Measurements from ENCODE around the gene TENM4.

TENM4 gene

GRCh38 chr11:79342686-79343085 lies 98.1 kb downstream of the TENM4 start:
- no CpG with 5 or more reads among the region's 6 CpGs for WGBS, 2 donors (ENCODE audit: extremely low coverage in 2 of 2, insufficient read length in 2 of 2, insufficient replicate concordance in 1 of 2)

GRCh38 chr11:79342236-79342635 lies 98.6 kb downstream of the TENM4 start:
- WGBS, 2 donors (ENCODE audit: extremely low coverage in 2 of 2, insufficient read length in 2 of 2, insufficient replicate concordance in 1 of 2) = no CpG with 5 or more reads among the region's 8 CpGs
- no peak for DNase-seq (ENCODE audit: low spot score)
- H2BK5ac ChIP-seq (ENCODE audit: low read length) = no peak overlapping the region
- no peak overlapping the region for H3K14ac ChIP-seq (ENCODE audit: low read length)
- H3K27me3 ChIP-seq (ENCODE audit: control insufficient read depth in 3 of 3, insufficient read depth in 3 of 3, low read depth in 1 of 3, low read length in 3 of 3) = no peaks in the 10 kb centered on the region
- H3K27ac ChIP-seq (replicated peaks; ENCODE audit: low read length) = no peak overlapping the region
- no peak overlapping the region for H3K4me2 ChIP-seq (ENCODE audit: insufficient read depth, low read length, poor library complexity, severe bottlenecking)
- H2AK5ac ChIP-seq (ENCODE audit: low read depth, low read length) = no peak overlapping the region
- no peak overlapping the region for H4K91ac ChIP-seq (ENCODE audit: low read depth, low read length, poor library complexity)
- no peak overlapping the region for H3K4me3 ChIP-seq (ENCODE audit: low read length in 2 of 2)
- H2AFZ ChIP-seq (ENCODE audit: low read length) = no peak overlapping the region
- no peak overlapping the region for H2BK12ac ChIP-seq (ENCODE audit: low read length)
- no peak overlapping the region for H3K18ac ChIP-seq (ENCODE audit: low read length)
- H3K9ac ChIP-seq (ENCODE audit: low read depth, low read length, poor library complexity) = no peak overlapping the region
- H3K4ac ChIP-seq (ENCODE audit: low read length) = no peak overlapping the region
- H4K8ac ChIP-seq (ENCODE audit: low read depth, low read length) = no peak overlapping the region
- no peak overlapping the region for H2BK120ac ChIP-seq (ENCODE audit: low read depth, low read length)
- H3K79me1 ChIP-seq (ENCODE audit: low read depth, low read length) = no peaks in the 10 kb centered on the region
- H3K9me3 ChIP-seq (replicated peaks in 1 of 2; ENCODE audit: control insufficient read depth in 2 of 2, insufficient read depth in 1 of 2, low read depth in 1 of 2, low read length in 2 of 2) = no peaks in the 10 kb centered on the region
- H3K4me1 ChIP-seq (ENCODE audit: control insufficient read depth in 2 of 2, insufficient read depth in 1 of 2, low read depth in 1 of 2, low read length in 2 of 2) = peaks cover 0 to 2% of the 10 kb centered on the region in 2 donors
- H3K23ac ChIP-seq (ENCODE audit: low read depth, low read length, poor library complexity) = no peak overlapping the region
- H2BK15ac ChIP-seq (ENCODE audit: low read length) = no peak overlapping the region
- no peaks in the 10 kb centered on the region for H3K36me3 ChIP-seq (replicated peaks in 1 of 2; ENCODE audit: control insufficient read depth in 2 of 2, insufficient read depth in 2 of 2, low read length in 2 of 2)

More at GRCh38 chr11:79342686-79343085, 98.1 kb downstream of the TENM4 start:
- H3K36me3 ChIP-seq (replicated peaks in 1 of 2; ENCODE audit: control insufficient read depth in 2 of 2, insufficient read depth in 2 of 2, low read length in 2 of 2) = no peaks in the 10 kb centered on the region
- H2BK15ac ChIP-seq (ENCODE audit: low read length) = no peak overlapping the region
- DNase-seq (ENCODE audit: low spot score) = no peak
- no peak overlapping the region for H3K4me3 ChIP-seq (ENCODE audit: low read length in 2 of 2)
- H3K14ac ChIP-seq (ENCODE audit: low read length) = no peak overlapping the region
- H3K79me1 ChIP-seq (ENCODE audit: low read depth, low read length) = no peaks in the 10 kb centered on the region
- H3K9me3 ChIP-seq (replicated peaks in 1 of 2; ENCODE audit: control insufficient read depth in 2 of 2, insufficient read depth in 1 of 2, low read depth in 1 of 2, low read length in 2 of 2) = no peaks in the 10 kb centered on the region
- no peak overlapping the region for H2AFZ ChIP-seq (ENCODE audit: low read length)
- peaks cover 0 to 2% of the 10 kb centered on the region in 2 donors for H3K4me1 ChIP-seq (ENCODE audit: control insufficient read depth in 2 of 2, insufficient read depth in 1 of 2, low read depth in 1 of 2, low read length in 2 of 2)
- H3K27ac ChIP-seq (replicated peaks; ENCODE audit: low read length) = no peak overlapping the region
- H2BK120ac ChIP-seq (ENCODE audit: low read depth, low read length) = no peak overlapping the region
- H4K91ac ChIP-seq (ENCODE audit: low read depth, low read length, poor library complexity) = no peak overlapping the region
- no peak overlapping the region for H2AK5ac ChIP-seq (ENCODE audit: low read depth, low read length)
- H3K23ac ChIP-seq (ENCODE audit: low read depth, low read length, poor library complexity) = no peak overlapping the region
- no peak overlapping the region for H3K9ac ChIP-seq (ENCODE audit: low read depth, low read length, poor library complexity)
- no peak overlapping the region for H2BK12ac ChIP-seq (ENCODE audit: low read length)
- H3K4ac ChIP-seq (ENCODE audit: low read length) = no peak overlapping the region
- no peak overlapping the region for H3K4me2 ChIP-seq (ENCODE audit: insufficient read depth, low read length, poor library complexity, severe bottlenecking)
- H3K18ac ChIP-seq (ENCODE audit: low read length) = peak overlapping the region; percentile 71
- H4K8ac ChIP-seq (ENCODE audit: low read depth, low read length) = no peak overlapping the region
- H2BK5ac ChIP-seq (ENCODE audit: low read length) = no peak overlapping the region
- H3K27me3 ChIP-seq (ENCODE audit: control insufficient read depth in 3 of 3, insufficient read depth in 3 of 3, low read depth in 1 of 3, low read length in 3 of 3) = no peaks in the 10 kb centered on the region

DNA sequence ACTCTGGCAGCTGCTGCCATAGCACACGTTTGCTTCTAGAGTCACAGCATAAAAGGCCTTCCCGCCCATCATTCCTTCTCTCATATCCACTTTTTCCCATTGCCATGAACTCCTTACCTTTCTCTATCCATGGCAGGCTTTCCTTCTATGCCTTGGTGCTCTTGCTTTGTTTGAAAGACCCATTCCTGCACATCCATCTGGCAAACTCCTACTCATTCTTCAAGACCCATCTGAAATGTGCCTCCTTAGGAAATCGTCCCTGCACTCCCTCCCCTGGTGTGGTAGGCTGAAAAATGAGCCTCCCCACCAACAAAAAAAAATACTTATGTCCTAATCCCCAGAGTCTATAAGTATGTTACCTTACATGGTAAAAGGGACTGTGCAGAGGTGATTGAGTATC lies 100.3 kb downstream of the TENM4 start:
- H3K27ac ChIP-seq (replicated peaks; ENCODE audit: low read length) = no peak overlapping the region
- H2BK5ac ChIP-seq (ENCODE audit: low read length) = no peak overlapping the region
- no peak overlapping the region for H2AFZ ChIP-seq (ENCODE audit: low read length)
- no peak overlapping the region for H3K4ac ChIP-seq (ENCODE audit: low read length)
- no peak overlapping the region for H3K4me3 ChIP-seq (ENCODE audit: low read length in 2 of 2)
- no CpG with 5 or more reads among the region's 3 CpGs for WGBS, 2 donors (ENCODE audit: extremely low coverage in 2 of 2, insufficient read length in 2 of 2, insufficient replicate concordance in 1 of 2)
- no peak overlapping the region for H2BK120ac ChIP-seq (ENCODE audit: low read depth, low read length)
- no peak overlapping the region for H4K8ac ChIP-seq (ENCODE audit: low read depth, low read length)
- no peak overlapping the region for H3K9ac ChIP-seq (ENCODE audit: low read depth, low read length, poor library complexity)
- no peak overlapping the region for H3K18ac ChIP-seq (ENCODE audit: low read length)
- no peaks in the 10 kb centered on the region for H3K27me3 ChIP-seq (ENCODE audit: control insufficient read depth in 3 of 3, insufficient read depth in 3 of 3, low read depth in 1 of 3, low read length in 3 of 3)
- H3K4me2 ChIP-seq (ENCODE audit: insufficient read depth, low read length, poor library complexity, severe bottlenecking) = no peak overlapping the region
- H3K23ac ChIP-seq (ENCODE audit: low read depth, low read length, poor library complexity) = no peak overlapping the region
- no peak overlapping the region for H2AK5ac ChIP-seq (ENCODE audit: low read depth, low read length)
- H3K14ac ChIP-seq (ENCODE audit: low read length) = no peak overlapping the region
- H3K36me3 ChIP-seq (replicated peaks in 1 of 2; ENCODE audit: control insufficient read depth in 2 of 2, insufficient read depth in 2 of 2, low read length in 2 of 2) = no peaks in the 10 kb centered on the region
- no peak for DNase-seq (ENCODE audit: low spot score)
- H2BK12ac ChIP-seq (ENCODE audit: low read length) = no peak overlapping the region
- H3K79me1 ChIP-seq (ENCODE audit: low read depth, low read length) = no peaks in the 10 kb centered on the region
- no peaks in the 10 kb centered on the region for H3K9me3 ChIP-seq (replicated peaks in 1 of 2; ENCODE audit: control insufficient read depth in 2 of 2, insufficient read depth in 1 of 2, low read depth in 1 of 2, low read length in 2 of 2)
- no peak overlapping the region for H4K91ac ChIP-seq (ENCODE audit: low read depth, low read length, poor library complexity)
- H3K4me1 ChIP-seq (ENCODE audit: control insufficient read depth in 2 of 2, insufficient read depth in 1 of 2, low read depth in 1 of 2, low read length in 2 of 2) = peaks cover 0 to 2% of the 10 kb centered on the region in 2 donors
- no peak overlapping the region for H2BK15ac ChIP-seq (ENCODE audit: low read length)

DNA sequence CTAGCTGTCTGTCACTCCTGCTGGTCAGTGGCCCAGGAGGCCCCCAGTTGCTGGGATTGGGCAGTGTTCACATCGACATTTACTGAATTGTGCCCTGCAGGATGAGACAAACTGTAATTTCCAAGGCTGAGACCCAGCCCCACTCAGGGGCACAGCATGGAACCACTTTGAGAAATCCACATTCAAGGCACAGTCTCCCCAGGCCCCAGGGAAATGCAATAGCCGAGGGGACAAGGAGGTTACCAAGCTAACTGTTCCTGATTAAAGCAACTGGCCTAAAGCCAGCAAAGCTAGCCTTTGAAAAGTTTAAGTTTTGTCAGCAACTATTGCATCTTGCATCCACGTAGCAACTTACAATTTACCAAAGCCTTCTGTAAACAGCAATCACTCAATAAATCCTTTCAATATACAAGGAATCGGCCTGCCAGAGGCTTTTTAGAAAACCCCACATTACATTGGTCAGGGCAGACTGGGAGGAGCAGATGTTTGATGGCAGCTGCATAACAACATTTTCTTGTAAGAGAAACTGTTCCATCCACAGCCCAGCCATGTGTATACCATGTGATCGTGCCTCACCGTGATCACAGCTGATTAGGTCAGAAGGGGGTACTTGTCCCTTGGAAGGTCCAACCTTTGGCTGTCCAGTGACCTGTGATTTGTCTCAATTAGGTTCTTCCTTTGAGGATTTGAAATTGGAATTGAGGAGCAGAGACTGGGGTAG lies 103.9 kb downstream of the TENM4 start:
- Histone ChIP-seq H3K4ac (ENCODE audit: low read length) (no peak overlapping the region), H2BK15ac (ENCODE audit: low read length) (no peak overlapping the region), H3K27me3 (ENCODE audit: control insufficient read depth in 3 of 3, insufficient read depth in 3 of 3, low read depth in 1 of 3, low read length in 3 of 3) (no peaks in the 10 kb centered on the region), H3K18ac (ENCODE audit: low read length) (no peak overlapping the region), H3K36me3 (replicated peaks in 1 of 2; ENCODE audit: control insufficient read depth in 2 of 2, insufficient read depth in 2 of 2, low read length in 2 of 2) (no peaks in the 10 kb centered on the region), H2AK5ac (ENCODE audit: low read depth, low read length) (no peak overlapping the region), H3K14ac (ENCODE audit: low read length) (no peak overlapping the region), H2BK12ac (ENCODE audit: low read length) (no peak overlapping the region), H3K4me3 (ENCODE audit: low read length in 2 of 2) (no peak overlapping the region), H2AFZ (ENCODE audit: low read length) (no peak overlapping the region), H3K23ac (ENCODE audit: low read depth, low read length, poor library complexity) (no peak overlapping the region), H2BK120ac (ENCODE audit: low read depth, low read length) (no peak overlapping the region), H4K8ac (ENCODE audit: low read depth, low read length) (no peak overlapping the region), H3K4me2 (ENCODE audit: insufficient read depth, low read length, poor library complexity, severe bottlenecking) (no peak overlapping the region), H3K27ac (replicated peaks; ENCODE audit: low read length) (no peak overlapping the region), H3K4me1 (ENCODE audit: control insufficient read depth in 2 of 2, insufficient read depth in 1 of 2, low read depth in 1 of 2, low read length in 2 of 2) (no peaks in the 10 kb centered on the region), H3K9ac (ENCODE audit: low read depth, low read length, poor library complexity) (no peak overlapping the region), H4K91ac (ENCODE audit: low read depth, low read length, poor library complexity) (no peak overlapping the region), H3K79me1 (ENCODE audit: low read depth, low read length) (no peaks in the 10 kb centered on the region), H2BK5ac (ENCODE audit: low read length) (no peak overlapping the region), H3K9me3 (replicated peaks in 1 of 2; ENCODE audit: control insufficient read depth in 2 of 2, insufficient read depth in 1 of 2, low read depth in 1 of 2, low read length in 2 of 2) (no peaks in the 10 kb centered on the region)
- no CpG with 5 or more reads among the region's 6 CpGs for WGBS, 2 donors (ENCODE audit: extremely low coverage in 2 of 2, insufficient read length in 2 of 2, insufficient replicate concordance in 1 of 2)
- no peak for DNase-seq (ENCODE audit: low spot score)
